NCI-H774 (cell line): ENCODE data around the gene HDAC7.
A peak's percentile ranks its signal among the peaks of the same experiment; 100 is the strongest.

Experiments used
- DNase-seq: peaks from one replicate; lab custom pipeline; 2025; lab: John Stamatoyannopoulos, UW

HDAC7 gene

DNA sequence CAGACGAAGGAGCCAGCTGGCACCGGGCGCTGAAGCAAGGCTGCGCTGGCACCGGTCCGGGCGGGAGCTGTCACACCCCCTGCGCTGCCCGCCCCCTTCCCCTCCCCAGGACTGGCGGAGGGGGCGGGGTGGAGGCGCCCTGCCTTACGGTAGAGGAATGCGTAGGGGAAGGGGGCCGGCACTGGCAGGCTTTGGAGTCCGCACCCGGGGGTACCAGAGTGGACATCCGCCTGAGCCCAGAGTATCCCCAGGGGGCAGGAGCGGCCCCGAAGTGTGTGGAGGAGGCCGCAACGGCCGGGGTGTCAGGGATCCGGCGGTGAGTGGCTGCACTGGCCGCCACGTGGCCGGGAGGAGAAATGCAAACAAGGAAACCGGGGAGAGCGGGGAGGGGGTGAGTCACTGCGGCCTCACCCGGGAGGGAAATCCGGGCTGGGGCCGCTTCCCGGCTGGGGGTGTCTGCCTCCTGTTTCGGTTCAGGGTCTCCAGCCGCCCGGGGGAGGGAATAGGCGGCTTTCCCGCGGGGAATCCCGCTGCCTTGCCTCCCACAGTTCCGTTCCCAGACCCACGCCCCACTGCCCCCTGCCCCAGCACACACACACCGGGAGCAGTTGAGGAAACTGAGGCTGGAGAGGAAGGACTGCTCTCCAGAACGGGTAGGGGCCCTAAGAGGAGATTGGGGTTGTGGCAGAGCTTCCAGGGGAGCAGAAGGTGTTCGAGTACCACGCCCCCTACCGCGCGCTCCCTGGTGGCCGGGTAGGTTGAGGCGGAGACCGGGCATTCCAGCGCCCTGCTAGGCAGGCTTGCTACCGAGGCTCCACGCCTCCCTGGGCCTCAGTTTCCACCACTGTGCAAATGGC, 60.6 kb downstream of the HDAC7 start, which contains the start of gene RAPGEF3:
Gene RAPGEF3, minus strand, starts transcription at position 47 of the 857 bp plus-strand sequence. CDS start 324 bp downstream, outside the sequence.
- DNase-seq: peak; percentile 63

DNA sequence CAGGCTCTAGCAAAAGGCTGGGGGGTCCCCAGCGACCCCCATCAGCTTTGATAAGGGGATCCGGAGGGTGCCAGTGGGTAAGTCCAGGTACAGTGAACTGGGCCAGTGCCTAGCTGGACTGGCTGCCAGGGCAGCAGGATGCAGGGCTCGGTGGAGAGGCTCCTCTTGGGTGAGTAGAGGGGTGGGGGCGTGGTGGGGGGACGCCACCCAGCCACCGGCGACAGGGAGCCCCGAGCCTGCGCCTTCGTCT, 61.2 kb downstream of the HDAC7 start:
- no peak for DNase-seq

DNA sequence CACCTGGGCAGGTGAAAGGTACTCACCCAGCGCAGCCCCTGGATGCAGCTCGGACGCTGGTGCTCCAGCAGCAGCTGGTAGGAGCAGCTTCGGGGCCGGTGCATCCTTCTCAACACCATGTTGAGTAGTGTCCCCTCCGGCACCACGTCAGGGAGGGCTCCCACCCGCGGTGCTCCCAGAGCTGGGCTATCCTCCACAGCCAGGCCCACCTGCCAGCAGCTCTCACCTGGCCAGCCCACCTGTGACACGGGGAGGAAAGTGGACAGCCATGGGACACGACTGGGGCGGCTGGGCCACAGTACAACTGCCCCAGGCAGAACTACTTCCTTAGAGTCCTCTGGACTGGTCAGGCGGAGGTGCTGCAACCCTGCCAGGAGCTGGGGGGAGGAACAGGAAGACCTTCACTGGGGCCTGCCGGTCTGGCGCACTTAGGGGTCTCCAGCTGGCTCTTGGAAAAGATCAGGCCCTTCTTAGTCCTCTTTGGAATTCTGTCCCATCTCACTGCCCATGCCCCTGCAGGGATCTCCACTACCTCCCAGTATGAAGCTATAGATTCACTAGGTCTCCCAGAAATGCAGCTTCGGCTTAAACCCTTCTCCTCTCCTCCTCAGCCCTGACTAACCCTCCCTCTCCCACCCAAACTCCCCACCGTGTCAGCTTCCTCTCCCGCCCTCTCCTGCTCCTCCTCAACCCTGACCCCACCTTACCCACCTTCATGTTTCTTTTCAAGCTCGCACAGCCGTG, 61.7 kb downstream of the HDAC7 start:
- DNase-seq: no peak

DNA sequence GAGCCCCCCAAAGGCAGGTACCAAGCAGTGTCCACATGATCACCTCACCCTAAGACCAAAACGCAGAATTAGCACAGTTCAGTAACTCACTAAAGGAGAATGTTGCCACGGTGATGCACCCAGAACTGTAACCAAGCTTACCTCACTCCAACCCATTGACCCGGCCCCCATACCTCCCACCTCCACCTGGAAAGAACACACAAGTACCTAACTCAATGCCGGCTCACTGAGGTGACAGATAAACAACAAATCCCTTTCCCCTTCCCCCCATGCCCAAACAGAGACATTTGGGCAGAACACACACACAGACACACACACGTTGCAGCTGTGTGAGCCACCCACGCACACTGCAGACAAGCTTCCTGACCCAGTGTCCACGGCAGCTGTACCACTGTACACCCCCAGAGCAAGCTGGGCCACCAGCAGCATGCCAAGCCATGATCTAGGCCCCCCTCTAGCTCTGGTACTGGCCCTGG, 62.3 kb downstream of the HDAC7 start:
- DNase-seq: no peak

DNA sequence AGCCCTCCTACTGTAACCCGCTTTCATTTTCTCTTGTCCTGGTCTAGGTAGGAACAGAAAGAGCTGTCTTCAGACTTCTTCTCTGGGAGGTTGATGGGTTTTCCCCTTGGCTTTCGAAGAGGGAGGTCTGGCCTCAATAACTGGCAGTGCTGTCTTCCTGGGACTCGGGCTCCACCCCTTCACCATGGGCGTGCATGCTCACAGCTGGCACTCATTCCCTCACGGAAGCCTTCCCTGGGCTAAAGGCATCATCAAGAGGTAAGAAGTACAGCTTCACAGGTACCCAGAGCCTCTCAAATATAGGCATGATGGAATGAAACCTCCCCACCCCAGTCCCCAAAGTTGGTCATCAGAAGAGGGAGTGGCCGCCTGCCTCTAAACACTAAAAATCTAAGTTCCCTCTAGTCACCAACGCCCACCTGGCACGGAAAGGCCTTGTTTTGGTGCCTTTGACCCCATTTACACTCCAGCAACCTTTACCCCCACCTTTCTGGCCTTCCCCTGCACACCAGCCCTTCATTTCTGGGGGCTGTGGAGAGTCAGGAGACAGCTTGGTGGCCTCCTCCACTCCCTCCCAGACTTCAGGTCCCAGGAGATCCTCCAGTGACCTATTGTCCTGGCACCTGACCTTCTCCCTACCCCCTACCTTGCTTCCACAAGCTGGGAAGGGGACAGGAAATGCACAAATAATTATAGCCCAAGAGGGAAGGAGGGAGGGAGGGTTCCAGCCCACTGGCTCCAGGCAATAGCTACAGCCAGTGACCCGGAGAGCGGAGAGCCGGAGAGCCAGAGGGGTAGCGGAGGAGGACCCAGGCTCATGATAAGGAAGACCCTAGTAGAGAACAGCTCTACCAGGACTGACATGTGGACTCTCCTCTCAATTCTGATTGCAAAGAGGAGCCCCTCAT, 63.8 kb downstream of the HDAC7 start:
- DNase-seq: no peak

DNA sequence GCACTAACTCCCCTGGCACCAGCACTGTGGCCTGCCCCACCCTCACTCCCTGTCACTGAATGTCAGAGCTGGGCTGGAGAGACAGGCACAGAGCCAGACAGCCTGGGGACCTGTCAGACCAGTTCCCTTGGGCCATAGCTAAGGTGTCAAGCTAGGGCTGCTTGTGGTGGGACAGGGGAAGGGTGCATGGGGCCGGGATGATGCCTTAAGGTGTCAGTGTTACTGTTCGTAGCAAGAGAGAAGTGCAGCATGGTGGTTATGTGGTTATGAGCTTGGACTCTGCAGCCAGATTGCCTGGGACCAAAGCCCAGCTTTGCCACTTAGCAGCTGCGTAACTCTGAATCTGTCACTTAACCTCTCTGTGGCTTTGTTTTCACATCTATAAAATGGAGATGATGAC, 64.8 kb downstream of the HDAC7 start:
- DNase-seq: no peak

DNA sequence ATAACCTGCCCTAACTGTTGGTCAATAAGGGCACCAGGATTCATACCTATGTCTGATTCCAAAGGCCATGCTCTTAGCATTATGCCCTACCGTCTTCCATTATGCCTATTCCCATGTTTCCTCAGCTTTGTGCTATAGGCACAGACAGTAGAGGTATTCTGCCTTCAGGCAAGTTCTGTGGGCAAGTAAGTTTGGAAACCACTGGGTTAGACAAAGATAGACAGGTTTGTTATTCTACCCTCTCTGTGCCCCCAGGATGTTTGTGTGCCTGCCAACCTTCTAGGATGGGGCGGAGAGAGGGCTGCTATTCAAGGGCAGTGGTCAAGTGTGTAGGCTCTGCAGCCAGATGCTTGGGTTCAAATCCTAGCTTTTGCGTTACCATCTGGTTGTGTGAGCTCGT, 65.6 kb downstream of the HDAC7 start:
- no peak for DNase-seq

DNA sequence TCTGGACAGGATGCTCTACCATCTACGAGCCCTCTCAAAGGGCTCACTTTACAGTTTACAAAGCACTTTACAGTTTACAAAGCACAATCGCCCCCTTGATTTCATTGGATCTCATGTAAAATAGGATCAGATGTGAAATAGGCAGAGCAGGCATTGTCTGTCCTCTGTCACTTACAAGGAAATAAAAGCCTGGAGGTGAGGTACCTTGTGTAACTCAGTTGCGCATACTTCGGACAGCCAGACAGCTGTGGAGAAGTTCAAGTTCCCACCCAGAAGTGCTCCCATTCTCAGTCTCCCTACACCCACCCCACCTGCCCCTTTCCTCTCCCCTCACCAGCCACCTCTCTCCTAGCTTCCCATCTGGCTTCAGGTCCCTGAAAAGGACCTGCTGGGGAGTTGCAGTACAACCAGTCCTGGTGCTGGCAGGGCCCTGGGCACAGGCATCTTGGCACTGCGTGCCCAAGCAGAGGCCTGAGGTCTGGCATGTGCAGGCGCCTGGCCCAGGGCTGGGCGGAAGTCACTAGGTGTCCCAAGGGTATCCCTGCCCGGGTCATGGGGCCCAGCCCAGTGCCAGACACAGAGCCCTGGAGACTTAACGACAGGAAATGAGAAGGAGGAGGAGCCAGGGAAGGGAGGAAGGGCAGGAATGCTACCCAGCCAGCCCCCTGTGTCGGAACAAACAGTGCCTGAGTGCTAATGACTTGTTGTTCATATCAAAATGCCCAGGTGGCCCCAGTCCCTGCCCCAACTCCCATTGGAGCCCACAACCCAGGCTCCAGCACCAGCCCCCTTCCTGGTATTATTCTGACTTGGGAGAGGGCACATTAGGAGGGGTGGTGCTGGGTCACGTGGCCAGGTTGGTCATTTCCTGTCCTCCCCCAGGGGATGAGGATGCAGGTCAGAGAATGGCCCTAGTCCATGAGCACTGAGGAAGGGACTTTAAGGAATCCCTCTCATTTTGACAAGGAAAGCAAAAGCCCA, 66.4 kb downstream of the HDAC7 start:
- DNase-seq: no peak

DNA sequence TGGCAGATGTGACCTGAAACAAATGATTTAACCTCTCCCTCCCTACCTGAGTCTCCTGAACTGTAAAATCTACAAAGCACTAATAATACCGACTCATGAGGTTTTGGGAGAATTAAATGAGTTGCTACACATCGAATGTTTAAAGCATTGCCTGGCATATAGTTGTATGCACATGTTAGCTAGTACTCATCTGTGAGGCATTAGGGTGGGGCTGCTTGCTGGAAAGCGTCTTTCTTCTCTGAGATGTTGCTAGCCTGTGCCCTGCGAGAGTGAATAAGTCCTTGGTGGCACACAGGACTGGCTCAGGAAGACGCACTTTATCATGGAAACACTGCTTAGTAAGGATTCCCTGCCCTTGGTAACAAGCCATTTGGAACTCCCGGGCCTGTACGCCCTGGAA, 67.2 kb downstream of the HDAC7 start:
- DNase-seq: no peak

DNA sequence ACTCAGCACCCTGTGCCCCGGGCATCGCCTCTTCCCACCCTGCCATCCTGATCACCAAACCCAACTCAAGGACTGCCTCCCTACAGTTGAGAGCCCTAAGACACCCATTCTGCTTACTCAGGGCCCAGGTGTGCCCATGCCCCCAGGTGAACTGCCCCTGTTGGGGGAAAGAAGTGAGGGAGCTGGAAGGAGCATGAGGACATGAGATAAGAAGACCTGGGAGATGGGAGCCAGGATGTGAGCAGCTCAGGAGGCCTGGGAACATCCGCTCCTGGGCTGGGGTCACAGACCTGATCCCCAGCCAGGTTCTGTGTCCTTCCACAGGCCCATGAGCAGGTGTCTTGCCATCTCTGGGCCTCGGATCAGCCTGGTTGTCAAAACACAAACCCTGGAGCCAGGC, 67.6 kb downstream of the HDAC7 start:
- DNase-seq: no peak

DNA sequence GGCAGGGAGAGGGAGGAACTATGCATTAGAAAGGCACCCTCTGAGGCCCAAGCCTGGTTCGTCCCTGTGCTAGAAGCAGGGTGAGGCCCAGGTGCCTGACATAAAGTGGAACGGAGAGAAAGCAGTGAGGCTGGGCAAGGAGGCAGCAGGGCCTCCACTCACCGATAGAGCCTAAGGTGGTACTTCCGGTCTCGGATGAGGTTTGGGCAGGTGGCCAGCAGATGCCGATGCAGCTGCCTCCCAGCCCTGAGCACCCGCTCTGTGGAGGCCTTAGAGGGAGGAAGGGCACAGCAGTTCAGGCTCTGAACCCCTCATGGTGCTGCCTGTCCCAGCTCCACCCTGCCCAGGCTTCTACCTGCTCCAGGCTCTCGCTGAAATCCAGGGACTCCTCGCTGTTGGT, 68.1 kb downstream of the HDAC7 start:
- DNase-seq: no peak

DNA sequence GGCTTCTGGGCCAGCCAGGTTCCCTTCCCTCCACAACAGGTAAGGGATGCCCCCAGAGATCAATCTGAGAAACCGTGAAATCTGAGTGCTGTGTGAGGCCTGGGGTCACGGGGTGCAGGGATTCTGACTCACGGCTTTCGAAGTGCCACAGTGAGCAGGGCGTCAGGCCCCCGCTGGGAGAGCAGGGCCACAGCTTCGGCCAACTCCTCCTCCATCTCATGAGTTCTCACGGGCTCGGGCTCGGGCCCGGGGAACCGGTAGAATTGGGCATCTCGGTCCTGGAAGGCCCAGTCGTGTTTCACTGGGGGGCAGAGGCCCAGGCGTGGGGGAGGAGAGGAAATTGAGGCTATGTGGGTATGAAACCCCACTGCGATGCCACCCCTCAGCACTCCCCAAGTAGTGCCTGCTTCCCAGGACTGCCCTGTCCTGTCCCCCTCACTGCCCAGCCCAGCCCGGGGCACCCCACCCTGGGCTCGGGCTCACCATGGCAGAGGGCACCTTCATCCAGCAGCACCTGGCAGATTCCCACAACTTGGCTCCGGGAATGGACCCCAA, 68.7 kb downstream of the HDAC7 start:
- DNase-seq: no peak

DNA sequence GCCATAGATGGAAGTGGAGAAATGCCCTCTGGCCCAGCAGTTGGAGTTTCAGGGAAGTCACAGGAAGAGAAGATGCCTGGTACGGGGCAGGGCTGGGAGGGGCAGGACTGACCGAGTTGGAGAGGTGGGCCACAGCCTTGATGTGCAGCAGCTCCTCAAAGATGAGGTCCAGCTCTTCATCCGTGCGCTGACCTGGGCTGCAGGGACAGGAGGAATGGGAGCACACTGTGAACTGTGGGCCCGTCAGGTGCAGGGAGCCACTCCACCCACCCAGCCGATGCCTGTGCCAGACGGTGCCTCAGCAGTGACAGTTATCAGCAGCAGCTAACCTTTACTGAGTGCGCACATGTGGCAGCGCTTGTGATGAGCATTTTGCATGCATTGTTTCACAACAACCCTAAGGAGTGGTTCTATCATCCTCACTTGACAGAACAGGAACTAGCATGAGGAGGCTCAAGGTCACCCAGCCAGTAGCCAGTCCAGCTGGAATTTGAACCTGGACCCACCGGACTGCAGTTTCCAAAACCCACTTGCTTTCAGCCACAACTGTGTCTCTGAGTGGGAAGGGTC, 69.4 kb downstream of the HDAC7 start:
- no peak for DNase-seq

DNA sequence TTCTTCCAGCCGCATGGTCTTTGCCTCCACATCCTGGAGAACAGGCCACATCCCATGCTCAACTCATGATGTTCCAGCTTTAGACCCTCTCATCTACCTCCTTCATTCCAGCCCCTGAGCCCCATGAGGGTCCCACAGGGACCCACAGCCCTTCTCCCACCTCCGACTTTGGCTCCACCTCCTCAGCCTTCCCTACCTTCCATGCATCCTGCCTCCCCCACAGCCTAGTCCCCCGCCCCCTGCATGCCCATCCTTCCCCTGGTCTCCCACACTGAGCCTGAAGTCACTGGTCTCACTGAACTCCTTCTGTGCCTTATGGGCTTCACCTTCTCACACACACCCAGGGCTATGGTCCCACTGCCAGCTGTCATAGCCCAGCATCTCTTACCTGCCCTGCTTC, 70.8 kb downstream of the HDAC7 start:
- no peak for DNase-seq

DNA sequence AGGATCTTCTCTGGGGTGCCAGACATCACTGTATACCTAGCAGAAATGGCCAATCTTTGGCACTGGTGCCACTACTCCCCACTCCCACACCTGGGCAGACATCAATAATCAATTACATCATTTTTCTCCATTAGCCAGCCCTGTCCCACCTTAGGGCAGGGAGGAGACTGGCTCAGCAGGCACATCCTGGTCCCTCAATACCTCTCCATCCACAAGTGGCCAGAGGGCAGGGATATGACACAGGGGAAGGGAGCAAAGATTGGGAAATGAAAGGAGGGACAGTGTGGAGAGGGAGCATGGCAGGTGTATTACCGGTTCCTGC, 71.2 kb downstream of the HDAC7 start:
- no peak for DNase-seq

DNA sequence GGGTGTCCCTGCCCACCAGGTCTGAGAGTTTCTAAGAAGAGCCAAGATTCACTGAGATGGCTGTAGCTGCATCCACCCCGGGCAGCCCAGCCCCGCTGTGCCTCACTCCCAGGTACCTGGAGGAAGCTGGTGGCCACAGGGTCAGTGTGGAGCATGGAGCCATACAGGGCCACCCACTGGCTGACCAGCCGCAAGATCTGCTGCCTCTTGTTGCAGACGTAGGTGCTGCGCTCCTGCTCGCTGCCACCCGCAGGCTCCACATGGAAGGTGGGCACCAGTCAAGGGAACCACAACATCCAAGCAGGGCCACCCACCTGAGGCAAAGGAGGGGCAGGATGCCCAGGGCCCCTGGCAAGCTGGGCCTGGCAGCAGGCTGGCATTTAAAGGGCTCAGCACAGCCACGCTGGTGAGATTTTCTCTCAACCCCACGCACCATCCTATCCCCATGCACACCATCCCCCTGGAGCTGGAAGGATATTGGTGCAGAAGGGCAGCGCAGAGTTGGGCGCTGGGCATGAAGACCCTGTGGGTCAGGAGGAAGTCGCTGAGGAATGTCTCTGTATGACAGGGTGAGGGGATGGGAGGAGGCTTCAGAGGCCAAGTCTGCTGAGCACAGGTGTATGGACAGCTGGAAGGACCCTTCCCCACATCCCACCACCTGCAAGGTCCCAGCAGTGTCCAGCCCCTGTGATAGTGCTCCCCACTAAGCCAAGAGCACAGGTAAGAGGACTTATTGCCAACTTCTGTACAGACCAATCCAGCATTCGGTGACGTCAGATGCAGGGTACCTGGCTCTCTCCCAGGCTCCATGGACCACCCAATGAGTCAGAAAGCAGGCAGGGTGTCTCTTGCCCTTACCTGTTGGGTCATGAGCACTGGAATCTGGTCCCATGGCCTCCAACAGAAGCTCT, 71.9 kb downstream of the HDAC7 start:
- no peak for DNase-seq

DNA sequence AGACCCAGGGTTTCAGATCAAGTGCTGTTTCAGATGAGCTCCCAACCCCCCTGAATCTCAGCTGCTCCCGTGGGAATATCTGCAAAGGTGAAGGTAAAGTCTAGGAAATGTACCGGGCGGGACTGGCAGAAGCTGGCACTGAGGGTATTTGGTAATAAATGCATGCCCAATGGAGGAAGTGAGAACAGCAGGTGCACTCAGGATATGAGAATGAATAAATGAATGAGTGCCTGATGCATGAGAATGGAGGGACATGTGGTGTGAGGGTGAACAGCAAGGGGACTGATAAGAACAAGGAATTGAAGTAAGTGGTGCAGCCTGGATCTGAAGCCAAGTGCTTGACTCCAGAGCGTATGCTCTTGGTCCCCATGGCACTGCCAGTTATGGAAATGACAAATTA, 72.6 kb downstream of the HDAC7 start:
- no peak for DNase-seq

DNA sequence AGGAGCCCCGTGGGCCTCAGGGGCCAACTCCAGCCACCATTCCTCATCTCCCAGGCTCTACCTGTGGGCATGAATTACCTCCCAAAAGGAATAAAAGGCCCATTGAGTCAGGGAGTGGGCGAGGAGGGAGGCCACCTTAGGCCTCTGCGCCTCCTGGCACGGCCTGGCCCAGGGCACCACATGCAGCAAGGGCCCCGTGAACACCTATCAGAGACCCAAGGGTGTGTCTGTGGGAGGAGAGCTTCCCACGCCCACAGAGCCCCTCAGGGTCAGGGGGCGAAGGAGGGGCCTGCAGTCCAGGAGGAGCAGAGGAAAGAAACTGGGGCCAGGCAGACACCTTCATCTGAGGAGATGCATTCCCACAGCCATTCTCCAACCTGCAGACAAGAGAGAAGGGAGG, 73.2 kb downstream of the HDAC7 start:
- DNase-seq: no peak

DNA sequence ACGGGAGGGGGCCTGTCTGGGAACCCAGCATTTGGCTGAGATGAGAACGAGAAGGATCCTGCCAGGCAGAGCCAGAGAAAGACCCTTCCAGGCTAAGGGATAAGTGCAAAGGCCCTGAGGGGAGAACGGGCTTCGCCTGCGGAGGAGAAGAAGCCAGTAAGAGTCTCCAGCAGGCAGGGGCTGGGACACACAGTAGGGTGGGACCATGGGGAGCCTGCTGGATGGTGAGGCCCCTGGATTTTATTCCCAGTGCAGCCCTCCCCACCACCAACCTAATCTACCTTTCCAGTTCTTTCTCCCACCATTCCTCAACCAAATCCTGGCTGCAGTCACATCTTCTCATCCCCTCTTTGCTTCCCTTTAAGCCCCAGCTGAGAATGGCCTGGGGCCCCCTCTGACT, 73.6 kb downstream of the HDAC7 start:
- no peak for DNase-seq
